GM12872 (cell line): ENCODE data around the gene TYMP.

Source experiments
- TF ChIP-seq, protein P1 (sequence below): IDR thresholded peaks from 3 replicates; pipeline ENCODE4 v1.5.1; 2011; ENCODE audit warnings: low read depth, mild to moderate bottlenecking, low read length, moderate library complexity; ENCODE audit not compliant: insufficient read depth

TYMP gene

DNA sequence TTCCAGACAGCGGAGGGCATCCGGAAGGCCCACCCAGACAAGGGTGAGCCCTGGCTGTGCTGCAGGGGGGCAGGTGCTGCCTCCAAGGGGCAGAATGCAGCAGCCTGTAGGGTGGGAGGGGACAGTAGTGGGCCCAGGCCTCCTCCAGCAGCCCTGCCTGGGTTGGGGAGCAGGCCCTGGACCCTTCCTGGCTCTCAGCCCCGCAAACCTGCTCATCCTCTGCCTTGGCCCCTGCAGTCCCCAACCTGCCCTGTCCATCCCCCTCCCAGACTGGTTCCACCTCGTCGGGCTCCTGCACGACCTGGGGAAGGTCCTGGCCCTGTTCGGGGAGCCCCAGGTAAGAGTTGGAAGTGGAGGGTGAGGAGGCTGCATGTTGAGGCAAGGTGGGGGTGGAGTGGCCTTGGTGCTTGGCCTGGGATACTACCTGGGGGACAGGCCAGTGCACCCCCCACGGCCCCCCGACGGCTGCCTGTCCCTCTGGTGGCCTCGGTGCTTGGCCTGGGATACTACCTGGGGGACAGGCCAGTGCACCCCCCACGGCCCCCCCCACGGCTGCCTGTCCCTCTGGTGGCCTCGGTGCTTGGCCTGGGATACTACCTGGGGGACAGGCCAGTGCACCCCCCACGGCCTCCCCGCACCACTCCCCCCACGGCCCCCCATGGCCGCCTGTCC, 41.7 kb downstream of the TYMP start:
- TF ChIP-seq, protein P1, sequence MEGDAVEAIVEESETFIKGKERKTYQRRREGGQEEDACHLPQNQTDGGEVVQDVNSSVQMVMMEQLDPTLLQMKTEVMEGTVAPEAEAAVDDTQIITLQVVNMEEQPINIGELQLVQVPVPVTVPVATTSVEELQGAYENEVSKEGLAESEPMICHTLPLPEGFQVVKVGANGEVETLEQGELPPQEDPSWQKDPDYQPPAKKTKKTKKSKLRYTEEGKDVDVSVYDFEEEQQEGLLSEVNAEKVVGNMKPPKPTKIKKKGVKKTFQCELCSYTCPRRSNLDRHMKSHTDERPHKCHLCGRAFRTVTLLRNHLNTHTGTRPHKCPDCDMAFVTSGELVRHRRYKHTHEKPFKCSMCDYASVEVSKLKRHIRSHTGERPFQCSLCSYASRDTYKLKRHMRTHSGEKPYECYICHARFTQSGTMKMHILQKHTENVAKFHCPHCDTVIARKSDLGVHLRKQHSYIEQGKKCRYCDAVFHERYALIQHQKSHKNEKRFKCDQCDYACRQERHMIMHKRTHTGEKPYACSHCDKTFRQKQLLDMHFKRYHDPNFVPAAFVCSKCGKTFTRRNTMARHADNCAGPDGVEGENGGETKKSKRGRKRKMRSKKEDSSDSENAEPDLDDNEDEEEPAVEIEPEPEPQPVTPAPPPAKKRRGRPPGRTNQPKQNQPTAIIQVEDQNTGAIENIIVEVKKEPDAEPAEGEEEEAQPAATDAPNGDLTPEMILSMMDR, result no peak

DNA sequence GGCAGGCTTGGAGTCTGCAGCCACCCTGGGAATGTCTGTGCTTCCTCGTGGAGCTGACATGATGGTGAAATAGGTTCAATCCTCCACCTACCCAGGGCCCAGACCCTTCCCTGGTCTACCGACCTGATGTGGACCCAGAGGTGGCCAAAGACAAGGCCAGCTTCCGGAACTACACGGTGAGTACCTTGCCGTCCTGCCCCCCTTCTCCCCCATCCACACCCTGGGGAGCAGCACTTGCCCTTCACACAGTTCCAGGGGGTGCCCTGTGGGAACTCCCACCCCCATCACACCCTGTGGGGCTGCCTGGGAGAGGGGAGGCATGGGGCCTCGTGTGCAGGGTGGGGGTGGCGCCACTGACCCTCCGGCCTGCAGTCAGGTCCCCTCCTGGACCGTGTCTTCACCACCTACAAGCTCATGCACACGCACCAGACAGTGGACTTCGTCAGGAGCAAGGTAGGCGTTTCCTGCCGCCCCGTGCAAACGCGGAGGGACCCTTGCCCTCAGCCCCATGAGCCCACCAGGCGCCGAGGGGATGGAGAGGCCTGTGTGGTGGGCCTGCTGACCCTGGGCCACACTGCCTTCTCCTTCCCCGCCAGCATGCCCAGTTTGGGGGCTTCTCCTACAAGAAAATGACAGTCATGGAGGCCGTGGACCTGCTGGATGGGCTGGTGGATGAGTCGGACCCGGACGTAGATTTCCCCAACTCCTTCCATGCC, 42.4 kb downstream of the TYMP start:
- TF ChIP-seq, protein P1, result no peak

DNA sequence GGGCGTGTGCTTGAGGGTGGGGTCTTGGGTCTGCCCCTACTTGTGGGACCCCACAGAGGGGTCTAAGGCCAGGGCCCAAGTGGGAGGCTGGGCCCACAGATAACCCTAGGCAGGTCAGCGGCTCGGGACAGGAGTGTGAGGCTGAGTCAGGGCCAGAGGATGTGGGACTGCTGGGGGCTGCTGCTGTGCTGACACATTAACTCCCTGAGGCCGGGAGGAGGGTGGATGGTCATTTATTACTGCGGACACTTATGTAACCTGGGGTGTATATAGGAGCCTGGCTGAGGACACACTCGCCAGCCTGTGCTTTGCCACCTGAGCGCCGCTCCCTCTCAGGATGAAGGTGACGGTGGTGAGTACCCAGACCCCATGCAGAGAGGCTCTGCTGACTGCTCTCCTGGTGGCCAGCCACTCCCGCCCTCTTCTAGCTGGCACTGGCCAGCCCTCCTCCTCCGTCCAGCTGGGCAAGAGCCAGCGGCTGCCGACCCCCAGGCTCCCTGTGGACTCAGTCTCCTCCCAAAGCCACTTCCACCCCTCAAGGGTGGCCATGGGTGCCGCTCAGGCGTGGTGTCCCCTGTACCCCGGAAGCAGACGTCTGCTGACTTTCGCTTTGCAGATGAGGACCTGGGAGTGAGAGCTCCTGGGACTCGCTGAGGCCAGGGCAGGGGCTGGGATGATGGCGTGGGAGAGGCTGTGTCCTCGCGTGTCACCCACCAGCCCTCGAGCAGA, 43.1 kb downstream of the TYMP start, which contains the start of gene MIOX:
TSS of gene MIOX (plus strand) at position 299 of the 729 bp plus-strand sequence. CDS start at position 338, 39 bp downstream.
- TF ChIP-seq, protein P1, result no peak

DNA sequence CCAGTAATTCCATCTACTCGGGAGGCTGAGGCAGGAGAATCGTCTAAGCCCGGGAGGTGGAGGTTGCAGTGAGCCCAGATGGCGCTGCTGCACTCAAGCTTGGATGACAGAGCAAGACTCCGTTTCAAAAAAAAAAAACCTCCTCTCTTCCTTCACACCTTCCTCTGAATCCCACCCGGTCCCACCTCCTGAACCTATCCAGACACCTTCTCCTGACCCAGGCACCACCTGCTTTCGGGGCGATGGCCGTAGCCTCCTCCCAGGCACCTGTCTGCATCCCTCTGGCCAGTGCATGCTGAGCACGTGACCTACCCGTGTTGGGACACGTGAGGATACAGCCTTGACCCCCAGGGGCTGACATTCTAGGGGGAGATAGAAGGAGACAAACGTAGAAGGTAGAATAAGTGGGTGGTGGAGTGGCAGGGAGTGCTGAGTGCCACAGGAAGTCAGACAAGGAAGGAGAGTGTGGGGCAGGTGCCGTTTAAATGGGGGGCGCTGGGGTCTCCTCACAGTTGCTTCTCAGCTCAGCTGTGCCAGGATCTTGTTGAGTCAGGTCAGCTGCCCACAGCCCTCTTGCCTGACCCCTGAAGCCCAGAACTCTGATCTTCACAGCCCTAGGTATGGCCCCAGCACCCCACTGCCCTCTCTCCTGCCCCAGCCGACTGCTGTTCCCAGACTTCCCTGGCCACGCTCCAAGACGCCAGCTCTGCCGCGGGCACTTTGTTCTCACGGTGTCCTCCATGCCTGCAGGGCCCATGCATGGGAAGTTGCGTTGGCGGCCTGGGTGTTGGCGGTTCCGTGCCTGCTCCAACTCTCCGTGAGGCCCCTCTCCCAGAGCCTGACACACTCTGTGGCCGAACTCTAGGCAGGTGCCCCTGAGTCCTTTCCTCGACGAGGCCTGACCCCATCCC, 44.3 kb downstream of the TYMP start:
- TF ChIP-seq, protein P1, result no peak

DNA sequence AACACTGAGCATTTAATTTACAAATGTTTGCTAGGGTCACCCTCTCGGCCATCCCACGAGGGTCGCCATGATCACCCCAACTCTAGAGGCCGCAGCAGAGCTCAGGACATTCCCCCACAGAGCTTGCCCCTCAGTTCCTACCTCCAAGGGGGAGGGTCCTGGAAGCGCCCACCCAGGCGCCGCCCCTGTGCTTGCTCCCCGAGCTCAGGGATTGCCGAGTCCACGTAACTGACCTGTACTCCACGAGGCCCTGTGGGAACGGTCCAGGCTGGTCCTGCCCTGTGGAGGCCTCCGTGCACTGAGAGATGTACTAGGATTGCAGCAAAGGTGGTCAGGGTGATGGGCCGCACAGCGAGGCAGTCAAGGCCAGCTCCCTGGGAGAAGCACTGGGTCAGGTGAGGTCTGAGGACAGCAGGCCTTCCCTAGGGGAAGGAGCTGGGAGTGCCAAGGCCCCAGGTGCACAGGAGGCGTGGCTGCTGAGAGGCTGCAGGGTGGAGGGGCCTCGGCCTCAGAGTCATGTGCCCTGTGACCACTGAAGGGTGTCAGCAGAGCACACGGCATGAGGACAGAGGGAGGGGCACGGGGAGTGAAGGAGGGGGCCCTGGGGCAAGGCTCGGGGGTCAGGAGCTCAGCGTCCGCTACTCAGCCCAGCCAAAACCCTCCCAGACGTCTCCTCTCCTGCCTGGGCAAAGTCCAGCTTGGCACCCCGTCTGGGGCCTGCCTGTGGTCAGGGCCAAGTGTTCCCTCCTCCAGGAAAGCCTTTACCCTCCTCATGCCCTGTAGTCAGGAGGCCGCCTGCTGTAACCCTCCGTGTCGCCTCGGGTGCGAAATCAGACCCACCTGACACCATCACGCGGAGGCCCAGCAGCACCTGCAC, 45.6 kb downstream of the TYMP start:
- TF ChIP-seq, protein P1, result no peak

DNA sequence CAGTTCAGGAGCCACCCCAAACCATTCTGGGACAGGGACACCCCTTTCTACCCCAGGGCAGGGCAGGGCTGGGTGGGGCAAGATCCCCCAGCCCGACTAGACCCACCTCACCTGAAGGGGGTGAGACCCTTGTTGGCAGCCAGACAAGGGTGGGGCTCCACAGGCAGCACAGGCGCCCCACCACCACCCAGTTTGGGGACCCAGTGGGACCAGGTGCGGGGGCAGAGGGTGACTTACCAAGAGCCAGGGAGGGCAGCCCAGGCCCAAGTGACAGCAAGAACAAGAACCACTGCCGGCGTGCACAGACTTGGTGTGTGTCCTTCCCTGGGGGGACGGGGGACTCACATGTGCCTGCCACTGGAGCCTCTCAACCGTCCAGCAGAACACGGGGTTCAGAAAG, 46.3 kb downstream of the TYMP start:
- TF ChIP-seq, protein P1, result no peak
